ENCODE measurements around the gene PTPN12.

DNA sequence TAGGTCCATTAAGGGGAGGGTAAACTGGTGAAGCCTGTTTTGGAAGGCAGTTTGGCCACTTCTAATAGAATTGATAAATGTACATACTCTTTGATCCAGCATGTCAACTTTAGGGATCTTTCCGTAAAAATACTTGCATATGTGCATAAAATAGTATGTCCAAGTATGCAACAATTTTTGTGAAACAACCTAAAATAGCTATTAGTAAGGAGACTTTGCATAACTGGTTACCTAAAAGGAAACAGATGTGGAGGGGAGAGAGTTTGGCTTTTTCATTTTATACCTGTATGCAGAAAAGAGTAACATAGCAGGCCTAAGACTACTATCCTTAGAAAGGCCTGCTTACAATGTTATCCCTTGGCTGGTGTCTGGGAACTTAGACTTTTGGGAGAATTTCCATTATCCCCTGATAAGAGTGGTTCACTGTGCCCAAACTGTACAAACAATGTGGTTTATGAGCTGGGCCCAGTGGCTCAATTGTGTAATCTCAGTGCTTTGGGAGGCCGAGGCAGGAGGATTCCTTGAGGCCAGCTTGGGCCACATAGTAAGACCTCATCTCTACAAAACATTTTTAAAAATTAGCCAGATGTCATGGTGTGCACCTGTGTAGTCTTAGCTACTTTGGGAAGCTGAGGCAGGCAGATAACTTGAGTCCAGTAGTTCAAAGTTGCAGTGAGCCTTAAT is 21.3 kb downstream of the PTPN12 start:
- TF ChIP-seq POLR2A (IDR thresholded peaks at IDR 0.05) (no peak), POLR2AphosphoS5 (IDR thresholded peaks at IDR 0.05) (no peak)
- TF ChIP-seq, protein P1, sequence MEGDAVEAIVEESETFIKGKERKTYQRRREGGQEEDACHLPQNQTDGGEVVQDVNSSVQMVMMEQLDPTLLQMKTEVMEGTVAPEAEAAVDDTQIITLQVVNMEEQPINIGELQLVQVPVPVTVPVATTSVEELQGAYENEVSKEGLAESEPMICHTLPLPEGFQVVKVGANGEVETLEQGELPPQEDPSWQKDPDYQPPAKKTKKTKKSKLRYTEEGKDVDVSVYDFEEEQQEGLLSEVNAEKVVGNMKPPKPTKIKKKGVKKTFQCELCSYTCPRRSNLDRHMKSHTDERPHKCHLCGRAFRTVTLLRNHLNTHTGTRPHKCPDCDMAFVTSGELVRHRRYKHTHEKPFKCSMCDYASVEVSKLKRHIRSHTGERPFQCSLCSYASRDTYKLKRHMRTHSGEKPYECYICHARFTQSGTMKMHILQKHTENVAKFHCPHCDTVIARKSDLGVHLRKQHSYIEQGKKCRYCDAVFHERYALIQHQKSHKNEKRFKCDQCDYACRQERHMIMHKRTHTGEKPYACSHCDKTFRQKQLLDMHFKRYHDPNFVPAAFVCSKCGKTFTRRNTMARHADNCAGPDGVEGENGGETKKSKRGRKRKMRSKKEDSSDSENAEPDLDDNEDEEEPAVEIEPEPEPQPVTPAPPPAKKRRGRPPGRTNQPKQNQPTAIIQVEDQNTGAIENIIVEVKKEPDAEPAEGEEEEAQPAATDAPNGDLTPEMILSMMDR (IDR thresholded peaks at IDR 0.05), result no peak
